ENCODE results near the gene MAPK14.

The MAPK14 gene

DNA sequence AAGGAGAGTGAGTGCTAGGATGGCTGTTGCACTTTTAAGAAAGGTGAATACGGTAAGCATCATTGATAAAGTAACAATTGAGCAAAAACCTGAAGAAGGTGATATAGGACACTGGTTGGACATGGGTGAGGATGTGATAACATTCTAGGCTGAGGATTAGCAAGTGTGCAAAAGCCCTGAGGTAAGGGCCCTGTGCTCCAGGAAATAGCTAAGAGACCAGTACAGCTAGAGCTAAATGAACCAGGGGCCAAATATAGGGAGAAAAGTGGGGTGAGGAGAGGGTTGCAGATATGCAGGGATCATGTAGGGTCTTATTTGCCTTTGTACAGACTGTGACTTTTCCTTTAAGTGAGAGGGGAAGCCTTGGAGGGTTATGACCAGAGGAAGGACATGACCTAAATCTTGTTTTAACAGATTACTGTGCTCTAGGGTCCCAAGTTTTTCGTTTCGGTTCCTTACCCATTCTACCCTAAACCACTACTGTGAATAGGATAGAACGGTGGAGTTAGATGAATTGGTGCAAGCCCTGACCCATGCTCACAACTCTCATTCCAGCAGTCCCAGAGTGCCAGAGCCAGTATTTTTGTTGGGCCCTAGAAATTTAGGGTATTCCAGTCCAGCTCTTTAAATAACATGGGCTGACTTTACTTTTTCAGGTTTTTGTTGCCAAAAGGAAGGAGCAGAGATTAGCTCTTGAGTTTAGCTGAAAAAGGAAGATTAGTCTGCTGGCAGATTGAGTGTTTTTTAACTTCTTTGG is 10.7 kb downstream of the MAPK14 start:
- H3K4me3 ChIP-seq (ENCODE audit: low read length) = no peak overlapping the region
- H3K79me2 ChIP-seq (ENCODE audit: low read length) = peaks cover 99% of the 10 kb centered on the region
- H2AFZ ChIP-seq (ENCODE audit: low read length) = no peak overlapping the region
- peaks cover 31% of the 10 kb centered on the region for H4K20me1 ChIP-seq (ENCODE audit: insufficient read depth, low read length)
- no peak overlapping the region for H3K27ac ChIP-seq (ENCODE audit: low read length)
- peaks cover 3% of the 10 kb centered on the region; the same call in 1 of the 2 replicates for H3K36me3 ChIP-seq (replicated peaks; ENCODE audit: insufficient read depth, low read length)
- no peaks in the 10 kb centered on the region for H3K9me2 ChIP-seq (replicated peaks; ENCODE audit: insufficient read depth, low read length)
- H3K4me1 ChIP-seq (ENCODE audit: low read length) = 0 out of 2 replicates have a peak, but pooled peaks cover 5% of the 10 kb centered on the region
- no peaks in the 10 kb centered on the region for H3K27me3 ChIP-seq (replicated peaks; ENCODE audit: insufficient read depth, low read length)
- no peaks in the 10 kb centered on the region for H3K9me3 ChIP-seq (replicated peaks; ENCODE audit: insufficient read depth, low read length)
- no peak for DNase-seq
- H3K9ac ChIP-seq (ENCODE audit: low read length) = no peak overlapping the region
- TF ChIP-seq, protein P1, sequence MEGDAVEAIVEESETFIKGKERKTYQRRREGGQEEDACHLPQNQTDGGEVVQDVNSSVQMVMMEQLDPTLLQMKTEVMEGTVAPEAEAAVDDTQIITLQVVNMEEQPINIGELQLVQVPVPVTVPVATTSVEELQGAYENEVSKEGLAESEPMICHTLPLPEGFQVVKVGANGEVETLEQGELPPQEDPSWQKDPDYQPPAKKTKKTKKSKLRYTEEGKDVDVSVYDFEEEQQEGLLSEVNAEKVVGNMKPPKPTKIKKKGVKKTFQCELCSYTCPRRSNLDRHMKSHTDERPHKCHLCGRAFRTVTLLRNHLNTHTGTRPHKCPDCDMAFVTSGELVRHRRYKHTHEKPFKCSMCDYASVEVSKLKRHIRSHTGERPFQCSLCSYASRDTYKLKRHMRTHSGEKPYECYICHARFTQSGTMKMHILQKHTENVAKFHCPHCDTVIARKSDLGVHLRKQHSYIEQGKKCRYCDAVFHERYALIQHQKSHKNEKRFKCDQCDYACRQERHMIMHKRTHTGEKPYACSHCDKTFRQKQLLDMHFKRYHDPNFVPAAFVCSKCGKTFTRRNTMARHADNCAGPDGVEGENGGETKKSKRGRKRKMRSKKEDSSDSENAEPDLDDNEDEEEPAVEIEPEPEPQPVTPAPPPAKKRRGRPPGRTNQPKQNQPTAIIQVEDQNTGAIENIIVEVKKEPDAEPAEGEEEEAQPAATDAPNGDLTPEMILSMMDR (IDR thresholded peaks at IDR 0.05; ENCODE audit: low read length) = no peak
- TF ChIP-seq EZH2phosphoT487 (IDR thresholded peaks at IDR 0.05; ENCODE audit: low read length) (no peak), EZH2 (optimal IDR thresholded peaks at IDR 0.05; ENCODE audit: low read depth, low read length) (no peak)
- peaks cover 3% of the 10 kb centered on the region; the same call in 1 of the 2 replicates for H3F3A ChIP-seq (ENCODE audit: insufficient read depth, low read length)
- no peak overlapping the region for H3K4me2 ChIP-seq (ENCODE audit: low read depth, low read length)

GRCh38 chr6:36039112-36039511 is 11.5 kb downstream of the MAPK14 start:
- no peak overlapping the region for H3K9ac ChIP-seq (ENCODE audit: low read length)
- no peaks in the 10 kb centered on the region for H3K9me2 ChIP-seq (replicated peaks; ENCODE audit: insufficient read depth, low read length)
- 0 out of 2 replicates have a peak, but pooled peaks cover 5% of the 10 kb centered on the region for H3K4me1 ChIP-seq (ENCODE audit: low read length)
- H3K27ac ChIP-seq (ENCODE audit: low read length) = no peak overlapping the region
- H2AFZ ChIP-seq (ENCODE audit: low read length) = no peak overlapping the region
- TF ChIP-seq EZH2phosphoT487 (IDR thresholded peaks at IDR 0.05; ENCODE audit: low read length) (no peak), EZH2 (optimal IDR thresholded peaks at IDR 0.05; ENCODE audit: low read depth, low read length) (no peak)
- TF ChIP-seq, protein P1 (IDR thresholded peaks at IDR 0.05; ENCODE audit: low read length) = no peak
- no peak overlapping the region for H3K4me2 ChIP-seq (ENCODE audit: low read depth, low read length)
- H3K27me3 ChIP-seq (replicated peaks; ENCODE audit: insufficient read depth, low read length) = no peaks in the 10 kb centered on the region
- peaks cover 3% of the 10 kb centered on the region; the same call in 1 of the 2 replicates for H3K36me3 ChIP-seq (replicated peaks; ENCODE audit: insufficient read depth, low read length)
- H3K9me3 ChIP-seq (replicated peaks; ENCODE audit: insufficient read depth, low read length) = no peaks in the 10 kb centered on the region
- H3K4me3 ChIP-seq (ENCODE audit: low read length) = no peak overlapping the region
- H3F3A ChIP-seq (ENCODE audit: insufficient read depth, low read length) = peaks cover 3% of the 10 kb centered on the region; the same call in 1 of the 2 replicates
- peaks cover 30% of the 10 kb centered on the region for H4K20me1 ChIP-seq (ENCODE audit: insufficient read depth, low read length)
- DNase-seq = no peak
- H3K79me2 ChIP-seq (ENCODE audit: low read length) = peaks cover 97% of the 10 kb centered on the region

- Histone ChIP-seq H3K9me3 (replicated peaks; ENCODE audit: insufficient read depth, low read length) (no peaks in the 10 kb centered on the region), H3K4me2 (ENCODE audit: low read depth, low read length) (no peak overlapping the region), H3K9ac (ENCODE audit: low read length) (no peak overlapping the region), H3K79me2 (ENCODE audit: low read length) (peaks cover 96% of the 10 kb centered on the region), H3K4me3 (ENCODE audit: low read length) (no peak overlapping the region), H2AFZ (ENCODE audit: low read length) (no peak overlapping the region), H3K27ac (ENCODE audit: low read length) (no peak overlapping the region), H3K27me3 (replicated peaks; ENCODE audit: insufficient read depth, low read length) (no peaks in the 10 kb centered on the region), H4K20me1 (ENCODE audit: insufficient read depth, low read length) (peaks cover 18% of the 10 kb centered on the region), H3K9me2 (replicated peaks; ENCODE audit: insufficient read depth, low read length) (no peaks in the 10 kb centered on the region), H3K36me3 (replicated peaks; ENCODE audit: insufficient read depth, low read length) (peaks cover 3% of the 10 kb centered on the region; the same call in 1 of the 2 replicates), H3F3A (ENCODE audit: insufficient read depth, low read length) (peaks cover 3% of the 10 kb centered on the region; the same call in 1 of the 2 replicates), H3K4me1 (ENCODE audit: low read length) (0 out of 2 replicates have a peak, but pooled peaks cover 2% of the 10 kb centered on the region)
- DNase-seq = no peak
- TF ChIP-seq EZH2phosphoT487 (IDR thresholded peaks at IDR 0.05; ENCODE audit: low read length) (no peak), EZH2 (optimal IDR thresholded peaks at IDR 0.05; ENCODE audit: low read depth, low read length) (no peak)
- TF ChIP-seq, protein P1 (IDR thresholded peaks at IDR 0.05; ENCODE audit: low read length) = no peak
Observed at GRCh38 chr6:36040958-36041357, 13.3 kb downstream of the MAPK14 start.

All from MM.1S (cell line).